ENCODE data around the gene ATP2B2. TPM values are rescaled to one million over a fixed set of nuclear protein-coding genes. Genes with fewer than 3 reads are reported as not detected.
A peak's percentile ranks its signal among the peaks of the same experiment; 100 is the strongest.
"Not testable (repeated sequence)": the region's sequence is repeated elsewhere in the genome, so short reads cannot be mapped to it uniquely, and the experiment has no call there.

The ATP2B2 gene
- total and polyA plus RNA-seq, 8 donors = 0.01 to 0.18 (median 0.06) TPM; not detected in 1

- H3K27ac ChIP-seq = no peak overlapping the region
- no peak for DNase-seq
- H3K4me1 ChIP-seq = no peaks in the 10 kb centered on the region
- peaks cover 0 to 4% of the 10 kb centered on the region in 2 donors for H3K27me3 ChIP-seq
- intact Hi-C loops (cut with DNase I) = no loop called here
- H3K9me3 ChIP-seq = peaks cover 0 to 15% of the 10 kb centered on the region in 2 donors
- no peaks in the 10 kb centered on the region for H3K36me3 ChIP-seq
- H3K4me3 ChIP-seq = no peak overlapping the region
- ATAC-seq = no peak
- TF ChIP-seq CTCF (IDR thresholded peaks at IDR 0.05) = no peak
Observed at GRCh38 chr3:10382892-10383849, 122.2 kb downstream of the ATP2B2 start.

GRCh38 chr3:10382445-10382844, 122.9 kb downstream of the ATP2B2 start:
- ATAC-seq; intact Hi-C loops (cut with DNase I); H3K4me3 ChIP-seq; H3K4me1 ChIP-seq; H3K9me3 ChIP-seq; H3K27me3 ChIP-seq; H3K36me3 ChIP-seq; DNase-seq; H3K27ac ChIP-seq: not testable (repeated sequence)

- intact Hi-C loops (cut with DNase I) = no loop called here
- Histone ChIP-seq H3K9me3 (no peaks in the 10 kb centered on the region), H3K4me3 (no peak overlapping the region), H3K27me3 (peaks cover 0 to 6% of the 10 kb centered on the region in 2 donors), H3K4me1 (no peaks in the 10 kb centered on the region), H3K27ac (no peak overlapping the region), H3K36me3 (no peaks in the 10 kb centered on the region)
- DNase-seq = no peak
- ATAC-seq = no peak
- TF ChIP-seq CTCF (IDR thresholded peaks at IDR 0.05) = no peak
Observed at GRCh38 chr3:10381336-10381735, 124.0 kb downstream of the ATP2B2 start.

GRCh38 chr3:10380906-10381305, 124.5 kb downstream of the ATP2B2 start:
- Histone ChIP-seq H3K36me3 (no peaks in the 10 kb centered on the region), H3K27ac (no peak overlapping the region), H3K27me3 (peaks cover 0 to 6% of the 10 kb centered on the region in 2 donors), H3K4me3 (no peak overlapping the region), H3K9me3 (no peaks in the 10 kb centered on the region), H3K4me1 (no peaks in the 10 kb centered on the region)
- DNase-seq (peak in 1 of 4 donors; percentile 26), ATAC-seq (no peak)
- TF ChIP-seq CTCF (IDR thresholded peaks at IDR 0.05) = no peak
- intact Hi-C loops (cut with DNase I) = no loop called here

- Histone ChIP-seq H3K36me3 (no peaks in the 10 kb centered on the region), H3K9me3 (no peaks in the 10 kb centered on the region), H3K27ac (no peak overlapping the region), H3K27me3 (peaks cover 0 to 6% of the 10 kb centered on the region in 2 donors), H3K4me1 (no peaks in the 10 kb centered on the region), H3K4me3 (no peak overlapping the region)
- TF ChIP-seq CTCF (IDR thresholded peaks at IDR 0.05) = no peak
- intact Hi-C loops (cut with DNase I) = no loop called here
- ATAC-seq (no peak), DNase-seq (peak in 1 of 4 donors; percentile 48)
Observed at GRCh38 chr3:10379961-10380360, 125.4 kb downstream of the ATP2B2 start.

Measured in left lung (tissue), 10 donors.